Measurements from ENCODE around the gene HAO2.
"Not testable (repeated sequence)": the region's sequence is repeated elsewhere in the genome, so short reads cannot be mapped to it uniquely, and the experiment has no call there.

HAO2 gene

DNA sequence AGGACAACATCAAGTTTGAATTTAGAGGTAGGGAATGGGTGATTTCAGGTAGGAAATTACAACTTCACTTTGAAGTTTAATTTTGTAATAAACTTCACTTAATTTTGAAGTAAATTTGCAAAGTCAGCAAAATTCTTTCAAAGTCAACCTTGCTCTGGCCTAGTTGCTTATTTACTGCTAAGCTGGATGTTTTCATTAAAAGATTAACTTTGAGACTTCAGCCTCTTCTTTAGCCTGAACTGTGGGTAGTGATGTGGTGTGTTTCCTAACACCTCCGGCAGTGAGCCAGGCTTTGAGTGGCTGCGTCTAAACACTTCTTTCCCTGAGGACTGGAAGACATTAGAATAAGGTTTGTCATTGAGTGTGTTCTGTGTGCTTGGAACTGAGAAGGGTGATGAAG is at the start of gene HAO2:
Gene HAO2 (plus strand): TSS at position 232 of the 400 bp plus-strand sequence. CDS start 12,301 bp downstream, outside the sequence.
- DNase-seq: no peak

DNA sequence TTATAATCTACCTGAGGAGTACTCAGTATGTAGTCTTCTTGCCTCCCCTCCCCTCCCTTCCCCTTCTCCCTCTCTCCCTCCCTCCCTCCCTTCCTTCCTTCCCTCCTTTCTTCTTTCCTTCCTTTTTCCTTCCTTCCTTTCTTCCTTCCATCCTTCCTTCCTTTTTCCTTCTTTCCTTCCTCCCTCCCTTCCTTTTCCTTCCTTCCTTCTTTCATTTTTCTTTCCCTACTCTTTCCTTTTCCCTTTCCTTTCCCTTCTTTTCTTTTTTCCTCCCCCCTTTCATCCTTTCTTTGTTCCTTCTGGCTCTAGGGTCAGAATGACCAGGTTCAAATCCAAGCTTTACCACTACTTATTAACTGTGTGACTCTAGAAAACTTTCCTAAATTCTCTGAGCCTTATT is 48.5 kb upstream of the HAO2 start:
- DNase-seq: no peak

DNA sequence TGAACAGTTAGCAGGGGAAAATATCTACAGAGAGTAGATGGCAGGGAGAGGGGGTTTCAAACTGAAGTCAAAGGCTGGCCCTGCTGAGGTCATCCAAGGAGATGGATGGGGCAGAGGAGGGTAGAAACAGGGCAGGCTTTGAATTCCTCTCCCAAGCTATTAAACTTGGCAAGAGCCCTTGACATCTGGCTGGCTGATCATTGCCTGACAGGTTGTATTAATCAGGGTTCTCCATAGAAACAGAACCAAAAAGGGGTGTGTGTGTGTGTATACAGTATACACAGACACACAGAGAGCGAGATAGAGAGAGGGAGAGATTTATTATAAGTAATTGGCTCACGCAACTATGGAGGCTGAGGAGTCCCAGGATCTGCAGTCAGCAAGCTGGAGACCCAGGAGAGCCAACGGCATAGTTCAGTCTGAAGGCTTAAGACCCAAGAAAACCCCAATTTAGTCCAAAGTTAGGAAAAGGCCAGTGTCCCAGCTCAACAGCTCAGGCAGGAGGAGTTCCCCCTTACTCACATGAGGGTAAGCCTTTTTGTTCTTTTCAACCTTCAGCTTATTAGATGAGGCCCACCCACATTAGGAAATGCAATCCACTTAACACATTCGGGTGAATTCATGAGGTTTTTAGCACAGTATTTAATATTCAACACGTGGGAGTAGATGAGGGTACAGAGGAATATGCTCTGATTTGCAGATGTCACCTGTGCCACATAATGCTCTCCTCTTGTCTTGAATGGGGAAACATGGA is 46.7 kb upstream of the HAO2 start:
- DNase-seq: no peak

DNA sequence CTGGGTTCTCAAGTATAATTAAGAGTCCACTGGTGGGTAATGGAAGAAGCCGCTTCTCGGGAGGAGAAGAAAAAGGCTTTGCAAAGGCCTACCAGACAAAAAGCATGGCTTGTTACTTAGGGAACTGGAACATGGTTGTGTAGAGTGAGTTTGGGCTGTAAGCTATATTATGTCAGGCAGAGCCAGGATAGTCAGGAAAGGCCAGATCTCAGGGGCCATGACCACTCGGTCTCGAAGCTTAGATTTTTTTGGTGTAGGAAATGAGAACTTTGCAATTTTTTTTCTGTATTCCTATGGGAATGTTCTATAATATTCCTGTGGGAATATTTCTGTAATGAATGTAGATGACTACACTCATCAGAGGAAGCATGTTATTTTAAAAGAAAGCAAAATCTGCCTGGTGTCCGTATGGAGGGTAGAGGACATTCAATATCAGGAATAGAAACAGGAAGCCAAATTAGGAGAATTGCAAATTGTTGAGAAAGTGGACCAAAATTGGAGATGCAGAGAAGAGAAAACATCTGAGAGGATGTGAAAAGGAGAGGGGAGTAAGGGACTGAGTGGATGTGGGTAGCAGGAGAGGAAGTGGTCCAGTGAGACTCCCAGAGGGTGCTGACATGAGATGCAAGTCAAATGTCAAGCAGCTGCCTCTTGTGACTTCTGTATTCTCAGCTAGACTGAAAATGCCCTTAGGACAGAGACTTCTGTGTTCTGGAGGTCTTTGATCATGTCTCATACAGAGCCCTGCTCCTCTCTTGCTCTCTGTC is 45.2 kb upstream of the HAO2 start:
- DNase-seq: no peak

DNA sequence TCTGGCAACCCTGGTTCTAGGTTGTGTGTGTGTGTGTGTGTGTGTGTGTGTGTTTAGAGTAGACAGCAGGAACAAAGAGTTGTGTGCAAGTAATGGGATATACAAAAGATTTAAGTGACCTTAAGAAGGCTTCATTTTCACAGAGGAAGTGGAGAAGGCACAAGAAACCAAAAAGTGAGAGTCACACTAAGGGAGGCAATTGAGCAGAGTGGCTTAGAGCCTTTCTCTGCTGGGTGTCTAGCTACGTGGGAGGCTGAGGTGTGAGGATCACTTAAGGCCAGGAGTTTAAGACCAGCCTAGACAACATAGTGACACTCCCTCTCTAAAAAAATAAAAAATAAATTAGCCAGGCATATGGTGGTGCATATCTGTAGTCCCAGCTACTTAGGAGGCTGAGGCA is 44.4 kb upstream of the HAO2 start:
- DNase-seq: no peak

DNA sequence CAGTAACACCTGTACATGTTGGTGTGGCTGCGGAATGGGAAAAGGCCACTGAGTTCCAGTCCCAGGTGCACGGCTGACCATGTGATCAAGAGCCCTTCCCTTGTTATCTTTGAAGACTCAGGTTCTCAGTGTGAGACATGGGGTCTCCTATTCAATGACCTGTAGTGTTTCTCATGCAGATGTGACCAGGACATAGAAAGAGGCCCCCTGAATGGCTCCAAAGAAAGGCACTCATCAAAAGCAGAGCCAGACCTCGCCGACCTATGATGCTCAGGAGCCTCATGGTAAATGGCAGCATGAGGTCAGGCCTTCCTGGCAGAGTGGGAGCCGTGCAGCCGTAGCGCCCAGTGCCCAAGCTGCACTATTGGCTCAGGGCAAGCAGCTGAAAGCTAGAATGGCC is 42.3 kb upstream of the HAO2 start:
- no peak for DNase-seq

- no peak for DNase-seq
Observed at GRCh38 chr1:119327094-119327449, 41.5 kb upstream of the HAO2 start.

DNA sequence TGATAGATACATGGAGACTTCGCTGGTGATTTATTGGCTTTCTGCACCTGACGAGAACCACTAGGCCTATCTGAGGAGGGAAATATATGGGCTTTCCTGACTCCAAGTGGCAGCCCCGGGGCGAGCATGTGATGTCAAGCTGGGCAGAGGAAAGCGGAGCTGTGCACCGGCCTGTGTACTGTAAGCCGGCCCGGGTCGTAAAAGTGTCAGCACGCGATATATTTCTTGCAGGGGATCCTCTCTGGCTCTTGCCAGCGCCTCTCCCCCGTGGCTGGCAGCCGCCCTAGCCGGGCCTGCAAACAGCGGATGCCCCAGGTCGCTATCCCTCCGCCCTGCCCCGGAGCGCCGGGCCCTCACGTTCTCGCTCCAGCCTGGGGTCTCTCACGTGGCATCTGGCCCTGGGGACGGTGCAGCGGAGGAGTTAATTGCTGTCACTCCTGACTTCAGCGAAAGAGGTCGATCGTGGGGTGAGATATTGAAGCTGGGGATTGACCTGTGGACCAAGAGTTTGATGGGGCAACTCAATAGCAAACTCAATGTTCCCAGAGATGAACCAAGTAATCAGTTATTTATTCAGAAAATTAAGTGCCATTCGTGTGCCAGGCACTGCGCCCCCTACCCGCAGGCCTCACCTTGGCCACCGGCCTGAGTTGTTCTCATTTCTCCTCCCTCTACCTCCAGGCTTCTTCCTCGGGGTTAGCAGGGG is 41.0 kb upstream of the HAO2 start:
- DNase-seq: no peak

DNA sequence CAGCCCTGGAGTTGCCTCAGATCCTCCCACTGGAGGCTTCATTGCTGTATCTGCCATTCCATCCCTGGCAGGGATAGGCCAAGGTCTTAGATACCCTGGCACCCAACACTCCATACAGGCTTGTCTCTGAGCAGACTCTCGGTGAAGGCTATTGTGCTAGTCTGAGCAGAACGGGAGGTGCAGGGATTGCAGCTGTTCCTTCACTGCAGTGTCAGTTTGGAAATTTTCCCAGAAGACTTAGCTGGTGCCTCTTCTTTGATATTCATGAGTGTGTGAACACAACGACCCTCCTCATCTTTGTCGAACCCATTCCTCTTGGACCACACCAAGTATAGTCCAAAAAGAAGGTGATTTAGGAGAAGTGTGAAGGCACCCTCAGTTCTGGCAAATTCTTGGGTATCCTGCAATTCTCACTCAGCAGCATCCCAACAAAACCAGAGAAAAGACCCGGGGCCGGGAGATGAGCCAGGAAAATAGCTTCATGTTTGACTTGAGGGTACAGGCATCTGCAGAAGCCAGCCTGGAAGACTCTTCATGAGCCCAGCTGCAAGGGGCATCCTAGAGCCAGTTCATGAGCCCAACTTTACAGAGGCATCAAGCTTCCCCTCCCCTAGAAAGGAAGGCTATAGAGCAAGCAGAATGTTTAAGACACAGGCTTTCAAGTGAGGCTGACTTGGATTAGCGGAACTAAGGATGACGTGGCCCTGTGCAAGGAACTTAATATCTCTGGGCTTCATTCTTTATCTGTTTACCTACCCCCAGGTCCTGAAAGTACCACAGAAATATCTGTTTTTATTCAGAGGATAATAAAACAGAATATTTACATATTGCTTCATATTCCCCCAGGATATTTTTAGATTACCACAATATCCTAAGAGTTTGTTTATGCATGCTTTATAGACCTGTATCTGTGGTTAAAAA is 38.8 kb upstream of the HAO2 start:
- no peak for DNase-seq

GRCh38 chr1:119330466-119331189 is 38.0 kb upstream of the HAO2 start:
- no peak for DNase-seq

DNA sequence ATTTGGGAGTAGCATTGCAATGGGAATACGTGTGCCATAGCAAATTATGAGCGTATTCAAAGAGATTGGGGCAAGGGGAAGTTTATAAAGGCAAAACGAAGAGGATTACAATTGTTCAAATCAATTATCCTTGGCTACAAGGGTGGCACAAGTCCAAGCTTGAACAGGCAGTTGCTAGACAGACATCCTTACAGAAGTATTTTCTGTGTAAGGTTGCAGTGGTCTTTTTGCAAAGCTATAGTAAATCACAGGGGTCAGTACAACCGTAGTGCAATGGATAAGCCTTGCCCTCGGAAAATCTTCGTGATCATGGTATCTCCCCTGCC is 37.4 kb upstream of the HAO2 start:
- no peak for DNase-seq

DNA sequence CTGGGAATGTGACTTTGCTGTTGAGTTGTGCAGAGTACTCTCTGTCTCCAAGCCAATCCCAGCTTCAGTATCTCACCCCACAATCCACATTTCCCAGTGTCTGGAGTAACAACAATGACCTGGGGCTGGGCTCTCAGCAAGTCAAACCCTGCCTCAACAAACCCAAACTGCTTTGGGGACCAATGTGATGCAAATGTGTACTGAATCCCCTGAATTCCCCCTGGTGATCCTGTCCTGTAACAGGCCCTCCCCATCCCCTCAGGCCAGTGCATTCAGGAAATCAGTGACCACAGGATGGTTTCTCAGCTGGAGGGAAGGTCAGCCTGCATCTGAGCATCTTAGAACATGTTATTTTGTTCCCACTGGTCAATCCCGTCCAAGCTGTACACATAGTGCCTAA is 36.7 kb upstream of the HAO2 start:
- no peak for DNase-seq

- DNase-seq: no peak
Observed at GRCh38 chr1:119332622-119333021, 36.0 kb upstream of the HAO2 start.

- no peak for DNase-seq
Observed at GRCh38 chr1:119333163-119333896, 35.3 kb upstream of the HAO2 start.

- not testable (repeated sequence) for DNase-seq
Observed at GRCh38 chr1:119333897-119334250, 34.7 kb upstream of the HAO2 start.

DNA sequence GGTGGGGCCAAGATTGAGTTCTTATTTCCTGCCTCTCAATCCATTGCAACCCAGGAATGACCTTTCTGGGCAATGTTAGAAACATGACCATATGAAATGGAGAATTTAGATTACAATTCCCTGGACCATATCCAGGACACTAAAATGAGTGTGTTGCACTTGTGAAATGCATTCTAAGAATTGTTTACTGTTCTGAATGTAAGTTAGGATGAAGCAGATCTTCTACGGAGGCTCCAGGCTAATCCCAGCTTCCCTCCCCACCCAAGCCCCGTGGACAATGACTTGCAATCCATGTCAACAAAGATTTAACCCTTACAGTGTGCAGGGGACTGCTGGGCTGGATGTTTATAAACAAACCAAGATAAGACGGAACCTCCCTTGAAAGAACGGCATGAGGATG is 31.7 kb upstream of the HAO2 start:
- no peak for DNase-seq

GRCh38 chr1:119338004-119338403 is 30.6 kb upstream of the HAO2 start:
- DNase-seq: no peak

DNA sequence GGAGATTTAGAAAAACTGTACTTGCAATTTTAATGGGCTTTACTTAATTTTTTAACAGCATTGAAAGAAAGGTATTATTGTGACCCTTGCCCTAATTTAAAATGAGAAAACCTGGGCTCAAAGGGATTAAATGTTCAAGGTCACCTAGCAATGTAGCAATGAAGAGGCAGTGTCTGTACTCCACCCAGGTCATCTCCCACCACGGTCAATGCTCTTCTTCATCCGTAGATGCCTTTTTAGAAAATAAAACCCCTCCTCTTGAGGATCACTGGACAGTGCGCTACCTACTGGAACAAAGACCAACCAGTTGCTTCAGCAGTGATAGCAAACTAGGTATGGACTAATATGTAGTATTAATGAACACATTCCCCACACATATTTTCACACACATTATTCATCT is 29.8 kb upstream of the HAO2 start:
- DNase-seq: no peak

DNA sequence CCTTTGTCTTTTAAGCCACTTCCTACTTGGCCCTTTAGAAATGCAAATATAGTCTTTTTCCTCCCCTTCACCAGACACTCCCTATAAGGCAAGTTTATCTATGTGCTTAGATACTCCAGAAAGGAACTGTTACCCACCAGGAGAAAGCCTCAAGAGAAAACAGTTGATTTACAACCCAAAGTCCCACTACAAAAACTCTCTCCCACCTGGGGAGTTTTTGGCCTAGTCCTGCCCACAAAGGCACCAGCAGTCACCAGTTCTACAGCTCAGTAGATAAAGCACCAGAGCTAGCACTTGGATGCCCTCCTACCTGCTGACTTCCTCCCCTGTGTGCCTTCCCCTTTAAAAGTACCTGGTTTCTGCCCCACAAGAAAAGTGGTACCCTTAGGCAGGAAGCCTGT is 27.7 kb upstream of the HAO2 start:
- no peak for DNase-seq

- no peak for DNase-seq
Observed at GRCh38 chr1:119341372-119341947, 27.1 kb upstream of the HAO2 start.

DNA sequence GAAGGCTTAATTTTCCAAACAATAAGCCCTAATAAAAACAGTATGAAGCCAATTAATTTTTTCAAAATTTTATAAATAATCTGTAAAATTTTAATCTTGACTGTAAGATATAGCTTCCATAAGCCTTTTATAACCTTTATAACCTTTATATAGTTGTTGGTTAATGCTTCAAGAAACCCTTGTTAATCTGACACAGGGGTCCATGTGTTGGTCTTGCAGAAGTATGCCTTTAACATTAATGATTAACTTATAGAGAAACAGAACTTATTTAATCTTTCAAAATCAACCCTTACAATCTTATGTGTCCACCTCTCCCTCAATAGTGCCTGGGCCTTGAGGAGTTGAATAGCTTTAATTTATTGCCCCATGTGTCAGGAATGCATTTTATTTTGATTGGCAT is 23.2 kb upstream of the HAO2 start:
- no peak for DNase-seq

Data from GDM1 (cell line).